Fibroblast of villous mesenchyme (primary cell): ENCODE results near the gene FRMD6. TPM values are rescaled to one million over a fixed set of nuclear protein-coding genes. Genes with fewer than 3 reads are reported as not detected.

Source experiments
- DNase-seq: peaks from one replicate; pipeline ENCODE4 v3.0.0-alpha.2; 2010; ENCODE audit warnings: low read depth
- H3K4me3 ChIP-seq: 2 replicates; pipeline ENCODE4 v1.5.1; 2011; ENCODE audit warnings: low read depth, mild to moderate bottlenecking, low read length
- total RNA-seq: library from RNA; depleted of rRNA; stranded (reverse); fragments of >200 nt; gene quantifications from 2 replicates; pipeline ENCODE4 v1.2.3, GENCODE V29; 2012
- TF ChIP-seq, protein P1 (sequence below): IDR thresholded peaks from 2 replicates; pipeline ENCODE4 v1.5.1; 2012; ENCODE audit warnings: low read depth, mild to moderate bottlenecking, low read length; ENCODE audit not compliant: insufficient read depth

FRMD6 gene
- total RNA-seq, 1 donor: 524 TPM

- DNase-seq: peak; percentile 52
- TF ChIP-seq, protein P1, sequence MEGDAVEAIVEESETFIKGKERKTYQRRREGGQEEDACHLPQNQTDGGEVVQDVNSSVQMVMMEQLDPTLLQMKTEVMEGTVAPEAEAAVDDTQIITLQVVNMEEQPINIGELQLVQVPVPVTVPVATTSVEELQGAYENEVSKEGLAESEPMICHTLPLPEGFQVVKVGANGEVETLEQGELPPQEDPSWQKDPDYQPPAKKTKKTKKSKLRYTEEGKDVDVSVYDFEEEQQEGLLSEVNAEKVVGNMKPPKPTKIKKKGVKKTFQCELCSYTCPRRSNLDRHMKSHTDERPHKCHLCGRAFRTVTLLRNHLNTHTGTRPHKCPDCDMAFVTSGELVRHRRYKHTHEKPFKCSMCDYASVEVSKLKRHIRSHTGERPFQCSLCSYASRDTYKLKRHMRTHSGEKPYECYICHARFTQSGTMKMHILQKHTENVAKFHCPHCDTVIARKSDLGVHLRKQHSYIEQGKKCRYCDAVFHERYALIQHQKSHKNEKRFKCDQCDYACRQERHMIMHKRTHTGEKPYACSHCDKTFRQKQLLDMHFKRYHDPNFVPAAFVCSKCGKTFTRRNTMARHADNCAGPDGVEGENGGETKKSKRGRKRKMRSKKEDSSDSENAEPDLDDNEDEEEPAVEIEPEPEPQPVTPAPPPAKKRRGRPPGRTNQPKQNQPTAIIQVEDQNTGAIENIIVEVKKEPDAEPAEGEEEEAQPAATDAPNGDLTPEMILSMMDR: no peak
These were observed 25.6 kb downstream of the FRMD6 start for GRCh38 chr14:51677266-51677665.

DNA sequence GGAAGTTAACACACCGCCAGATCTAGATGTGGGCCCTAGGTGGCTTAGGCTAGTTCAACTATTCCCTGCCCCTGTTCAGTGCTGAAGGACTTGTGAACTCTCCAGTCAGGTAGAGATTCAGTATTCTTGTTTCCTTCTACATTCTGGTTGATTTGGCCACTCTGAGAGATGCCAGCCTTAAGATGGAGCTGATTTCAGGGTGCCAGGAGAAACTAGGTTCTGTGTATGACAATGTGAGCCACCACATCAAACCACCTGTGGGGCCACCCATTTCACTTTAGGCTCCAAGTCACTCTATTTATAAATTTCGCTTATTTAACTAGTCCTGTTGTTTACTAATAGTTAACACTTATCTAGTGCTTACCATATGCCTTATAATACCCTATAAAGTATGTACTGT lies 26.0 kb downstream of the FRMD6 start:
- TF ChIP-seq, protein P1: no peak
- no peak overlapping the region for H3K4me3 ChIP-seq
- DNase-seq: no peak

More at GRCh38 chr14:51677266-51677665, 25.6 kb downstream of the FRMD6 start:
- no peak overlapping the region for H3K4me3 ChIP-seq

DNA sequence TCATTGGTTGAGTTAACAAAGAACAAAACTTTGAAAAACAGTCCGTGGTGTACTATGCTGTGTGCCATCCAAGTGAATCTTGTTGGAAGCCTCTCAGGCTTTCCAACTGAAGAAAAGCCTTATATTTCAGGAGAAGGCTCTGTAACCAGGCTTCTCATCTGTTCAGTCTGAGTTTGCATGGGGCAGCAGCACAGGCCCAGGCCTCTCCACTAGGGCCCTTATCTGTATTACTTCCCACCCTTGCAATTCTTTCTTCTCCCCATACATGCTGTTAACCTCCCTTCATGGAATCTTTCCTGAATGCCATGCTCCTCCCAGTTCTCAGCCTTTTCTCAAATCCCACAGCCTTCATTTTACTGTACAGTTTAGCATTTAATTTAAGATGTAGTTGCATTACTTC lies 28.3 kb downstream of the FRMD6 start:
- H3K4me3 ChIP-seq: no peak overlapping the region
- no peak for DNase-seq
- TF ChIP-seq, protein P1: no peak

GRCh38 chr14:51681411-51681810 lies 29.7 kb downstream of the FRMD6 start:
- no peak for DNase-seq

DNA sequence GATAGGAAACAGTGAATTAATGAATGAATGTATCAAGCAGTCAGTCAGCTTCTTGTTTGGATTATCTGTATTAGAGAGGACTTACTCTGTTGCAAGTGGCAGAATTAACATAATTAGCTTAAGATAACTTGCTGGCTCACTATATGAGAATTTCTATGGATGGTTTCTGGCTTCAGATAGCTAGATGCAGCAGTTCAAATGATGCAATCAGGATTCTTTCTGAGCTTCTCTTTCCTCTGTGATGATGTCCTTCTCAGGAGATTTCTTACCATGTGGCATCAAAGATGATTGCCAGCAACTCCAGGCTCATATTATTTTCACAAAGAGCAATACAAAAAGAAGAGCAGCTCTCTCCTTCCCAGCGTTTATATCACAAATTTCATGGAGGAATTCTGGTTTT lies 30.7 kb downstream of the FRMD6 start:
- peak; percentile 63 for DNase-seq

More at GRCh38 chr14:51681411-51681810, 29.7 kb downstream of the FRMD6 start:
- no peak overlapping the region for H3K4me3 ChIP-seq
- TF ChIP-seq, protein P1: no peak

DNA sequence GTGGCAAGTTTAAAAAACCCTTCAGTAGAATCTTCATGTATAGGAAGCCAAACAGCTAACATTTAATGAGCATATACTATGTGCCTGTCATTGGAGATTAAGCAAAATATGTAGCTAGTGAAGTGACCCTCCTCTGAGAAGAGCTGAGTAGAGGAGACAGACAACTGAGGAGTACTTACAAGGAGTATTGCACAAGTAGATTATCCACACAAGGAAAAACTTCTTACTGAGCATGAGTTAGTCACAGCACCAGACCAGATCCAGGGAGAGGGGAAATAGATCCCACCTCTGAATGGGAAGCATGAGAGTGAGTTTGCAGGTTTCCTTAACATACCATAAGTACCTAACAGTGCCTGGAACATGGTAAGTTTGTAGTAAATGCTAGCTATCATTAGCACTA lies 33.0 kb downstream of the FRMD6 start:
- H3K4me3 ChIP-seq: no peak overlapping the region
- TF ChIP-seq, protein P1: no peak
- peak; percentile 33 for DNase-seq

More for the DNA sequence above, 30.7 kb downstream of the FRMD6 start:
- no peak overlapping the region for H3K4me3 ChIP-seq
- TF ChIP-seq, protein P1: no peak

- H3K4me3 ChIP-seq: no peak overlapping the region
- TF ChIP-seq, protein P1: no peak
- DNase-seq: no peak
These were observed 39.5 kb downstream of the FRMD6 start for GRCh38 chr14:51691176-51691575.
